GM19455 (cell line): ENCODE results near the gene PHF2.
A peak's percentile ranks its signal among the peaks of the same experiment; 100 is the strongest.

ENCODE experiments used
- ATAC-seq: cut with Tn5 transposase; IDR thresholded peaks from one replicate; pipeline ENCODE4 v1.9.1; 2021; ENCODE audit not compliant: unreplicated experiment

The PHF2 gene

DNA sequence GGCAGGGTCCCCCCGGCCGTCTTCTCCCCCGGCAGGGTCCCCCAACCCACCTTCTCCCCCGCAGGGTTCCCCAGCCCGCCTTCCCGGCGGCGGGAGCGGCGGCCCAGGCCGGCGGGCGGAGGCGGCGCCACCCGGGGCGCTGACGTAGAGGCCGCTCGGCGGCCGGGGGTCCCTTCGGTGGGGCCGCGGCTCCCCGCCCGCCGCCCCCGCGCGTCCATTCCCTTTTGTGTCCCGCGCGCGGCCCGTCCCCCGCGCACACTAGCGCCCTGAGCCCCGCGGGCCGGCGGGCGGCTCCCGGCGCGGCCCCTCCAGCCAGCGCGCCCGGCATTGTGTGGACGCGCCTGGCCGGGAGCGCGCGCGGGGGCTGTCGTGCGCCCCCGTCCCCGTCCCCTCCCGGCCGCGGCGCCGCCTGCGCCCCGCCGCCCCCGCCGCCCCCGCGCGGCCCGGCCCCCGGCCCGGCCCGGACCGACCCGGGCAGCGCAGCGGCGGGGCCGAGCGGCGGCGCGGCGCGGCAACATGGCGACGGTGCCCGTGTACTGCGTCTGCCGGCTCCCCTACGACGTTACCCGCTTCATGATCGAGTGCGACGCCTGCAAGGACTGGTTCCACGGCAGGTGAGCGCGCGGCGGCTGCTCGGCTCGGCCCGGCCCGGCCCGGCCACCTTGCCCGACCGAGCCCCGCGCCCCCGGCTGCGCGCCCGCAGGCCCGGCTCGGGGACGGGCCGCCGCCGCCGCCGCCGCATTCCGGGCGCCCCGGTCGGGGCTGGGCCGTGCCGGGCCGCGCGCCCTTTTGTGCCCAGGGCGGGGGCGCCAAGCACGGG lies at the start of gene PHF2:
Gene PHF2, plus strand, starts transcription at position 327 of the 820 bp plus-strand sequence. Its CDS starts 190 bp downstream, at position 517.
- ATAC-seq, result peak; percentile 47

DNA sequence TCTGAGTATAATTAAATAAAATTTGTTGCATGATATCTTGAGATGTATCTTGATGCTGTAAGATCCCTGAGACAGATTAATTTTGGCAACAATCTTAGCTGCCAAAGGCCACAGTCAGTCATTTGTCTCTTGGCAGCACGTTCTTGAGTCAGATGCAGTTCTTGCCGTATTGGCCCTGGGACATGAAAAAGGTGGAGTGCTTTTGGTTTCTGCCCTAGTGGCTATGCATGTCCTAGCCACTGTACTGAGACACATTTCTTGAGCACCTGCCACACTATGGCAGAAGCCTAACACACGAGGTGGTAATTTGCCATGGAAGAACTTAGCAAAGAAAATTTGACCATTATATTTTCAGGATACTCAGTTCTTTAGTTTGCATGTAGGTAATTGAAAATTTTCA lies 45.0 kb upstream of the PHF2 start:
- no peak for ATAC-seq

DNA sequence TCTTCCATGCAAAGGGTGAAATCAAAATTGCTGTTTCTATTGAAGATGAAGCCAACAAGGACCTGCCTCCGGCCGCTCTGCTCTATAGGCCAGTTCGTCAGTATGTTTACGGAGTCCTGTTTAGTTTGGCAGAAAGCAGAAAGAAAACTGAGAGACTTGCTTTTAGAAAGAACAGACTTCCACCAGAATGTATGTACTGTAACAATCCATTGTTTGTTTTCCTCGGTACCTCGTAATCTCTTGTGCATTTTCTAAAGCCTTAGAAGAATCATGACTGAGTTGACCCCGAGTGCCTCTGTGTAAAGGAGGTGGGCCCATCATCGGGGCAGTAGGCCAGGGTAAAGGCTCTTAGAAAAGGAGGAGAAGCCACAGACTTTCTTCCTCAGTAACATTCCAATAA lies 44.2 kb upstream of the PHF2 start:
- no peak for ATAC-seq

DNA sequence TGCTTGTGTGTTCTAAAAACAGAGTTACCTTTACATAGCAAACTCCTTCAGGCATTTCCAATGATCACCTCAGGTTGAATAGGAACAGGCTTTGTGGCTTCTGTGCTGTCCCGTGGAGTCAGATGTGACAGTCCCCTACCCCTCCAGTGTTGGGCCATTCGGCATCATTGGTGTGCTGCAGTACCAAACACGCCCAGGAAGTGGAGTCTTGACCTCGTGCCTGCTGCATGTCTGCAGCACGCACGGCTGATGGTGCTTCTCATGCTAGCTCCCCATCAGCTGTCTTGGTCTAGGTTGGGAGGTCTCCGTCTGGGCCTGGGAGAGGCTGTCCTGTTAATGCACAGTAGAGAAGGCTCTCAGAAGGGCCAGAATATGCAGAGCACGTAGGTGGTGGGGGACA lies 42.5 kb upstream of the PHF2 start:
- ATAC-seq, result no peak

DNA sequence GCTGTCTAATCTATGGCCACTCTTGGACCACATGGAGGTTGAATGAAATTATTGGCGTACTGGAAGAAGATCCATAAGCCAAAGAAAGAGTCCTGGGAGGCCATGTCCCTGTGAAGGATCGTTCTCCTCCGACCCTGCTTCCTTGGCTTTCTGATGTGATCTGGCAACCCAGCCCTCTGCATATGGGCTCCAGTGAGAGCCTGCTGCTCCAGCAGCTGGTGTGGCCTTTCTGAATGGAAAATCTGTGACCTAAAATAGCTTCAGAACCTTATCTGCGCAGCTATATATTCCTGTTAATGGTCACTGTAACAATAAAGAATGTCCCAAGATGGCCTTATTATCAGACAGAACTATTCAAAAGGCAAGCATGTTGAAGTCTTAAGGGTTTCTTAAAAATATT lies 40.2 kb upstream of the PHF2 start:
- no peak for ATAC-seq

DNA sequence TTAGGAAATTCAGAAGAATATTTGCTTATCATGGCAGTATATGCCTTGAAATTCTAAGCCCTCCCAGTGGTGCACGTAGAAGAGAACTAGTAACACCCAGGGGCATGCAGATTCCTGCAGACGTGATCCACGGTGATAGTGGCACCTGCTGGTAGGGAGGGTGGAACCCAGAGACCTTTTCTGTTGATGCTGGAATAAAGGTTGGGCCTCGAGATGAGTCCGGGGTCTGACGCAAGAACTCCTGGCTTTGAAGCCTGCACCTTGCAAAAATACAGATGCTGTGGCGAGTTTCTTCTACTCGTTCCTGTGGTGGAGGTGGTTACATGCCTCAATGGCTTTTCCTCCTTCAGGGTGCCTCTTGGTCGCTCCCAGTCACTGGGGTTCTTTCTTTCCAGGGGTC lies 39.5 kb upstream of the PHF2 start:
- no peak for ATAC-seq

DNA sequence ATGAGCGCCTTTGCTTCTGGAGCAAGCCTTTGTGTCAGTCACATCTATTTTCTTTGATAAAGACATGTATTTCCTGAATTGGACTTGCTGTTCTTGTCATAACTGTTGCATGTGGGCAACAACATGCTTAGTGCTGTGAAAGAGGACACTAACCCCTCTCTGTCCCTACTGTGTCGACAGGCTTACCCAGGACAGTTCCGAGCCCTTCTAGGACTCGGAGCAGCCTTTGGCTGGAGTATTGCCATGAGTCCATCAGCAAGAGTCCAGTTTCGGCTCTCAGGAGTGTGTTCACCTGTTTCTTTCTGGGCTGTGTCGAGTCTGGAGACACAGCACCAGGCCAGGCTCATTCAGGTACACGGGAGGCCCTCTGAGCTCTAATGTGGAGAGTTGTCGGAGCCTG lies 36.1 kb upstream of the PHF2 start:
- ATAC-seq, result no peak

DNA sequence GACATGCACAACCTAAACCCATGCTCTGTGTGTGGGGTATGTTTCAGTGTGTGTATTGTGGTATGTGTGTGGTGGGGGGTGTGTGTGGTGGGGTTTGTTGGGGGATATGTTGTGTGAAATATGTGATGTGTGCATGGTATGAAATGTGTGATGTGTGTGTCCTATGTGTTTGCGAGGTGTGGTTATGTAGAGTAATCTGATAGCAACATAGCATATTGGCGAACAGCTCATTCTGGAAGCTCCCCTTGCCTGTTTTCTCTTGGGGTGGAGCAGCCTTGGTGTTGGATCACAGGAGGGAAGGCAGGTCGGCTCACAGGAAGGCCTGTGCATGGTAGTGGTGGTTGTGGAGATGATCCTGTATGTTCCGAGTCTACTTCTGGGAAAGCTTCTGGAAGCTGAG lies 35.4 kb upstream of the PHF2 start:
- no peak for ATAC-seq

DNA sequence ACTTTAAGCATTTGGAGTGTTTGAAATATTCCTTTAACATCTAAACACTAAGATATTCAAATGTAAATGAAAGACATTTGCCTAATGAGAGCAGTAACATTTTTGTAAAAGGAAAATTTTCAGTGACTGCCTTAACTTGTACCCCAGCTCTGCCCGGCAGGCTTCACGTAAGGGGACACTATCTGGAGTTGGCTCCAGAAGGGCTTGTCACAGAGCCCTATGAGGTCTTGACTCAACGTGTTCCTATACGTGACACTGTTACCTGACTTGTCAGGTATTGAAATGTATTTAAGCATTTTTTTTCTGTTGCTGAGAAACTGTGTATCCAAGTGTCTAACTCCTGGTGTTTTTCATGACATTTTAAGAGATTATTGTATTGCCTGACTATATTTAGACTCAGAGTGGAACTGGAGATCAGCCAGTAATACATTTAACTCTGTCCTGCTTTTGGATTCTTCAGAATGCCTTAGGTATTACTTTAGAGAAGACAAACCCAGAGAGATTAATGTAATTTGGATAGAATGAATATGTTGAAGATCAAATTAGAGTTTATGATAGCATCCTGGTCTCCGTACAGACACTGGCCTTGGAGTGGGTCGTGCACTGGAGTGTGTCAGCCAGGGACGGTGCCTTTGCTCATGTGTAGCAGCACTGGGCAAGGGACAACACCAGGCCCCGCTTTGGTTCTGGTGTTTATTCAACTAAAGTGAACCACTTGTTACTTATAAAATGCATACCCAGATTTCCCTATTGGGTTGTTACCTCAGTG lies 34.6 kb upstream of the PHF2 start:
- ATAC-seq, result no peak

DNA sequence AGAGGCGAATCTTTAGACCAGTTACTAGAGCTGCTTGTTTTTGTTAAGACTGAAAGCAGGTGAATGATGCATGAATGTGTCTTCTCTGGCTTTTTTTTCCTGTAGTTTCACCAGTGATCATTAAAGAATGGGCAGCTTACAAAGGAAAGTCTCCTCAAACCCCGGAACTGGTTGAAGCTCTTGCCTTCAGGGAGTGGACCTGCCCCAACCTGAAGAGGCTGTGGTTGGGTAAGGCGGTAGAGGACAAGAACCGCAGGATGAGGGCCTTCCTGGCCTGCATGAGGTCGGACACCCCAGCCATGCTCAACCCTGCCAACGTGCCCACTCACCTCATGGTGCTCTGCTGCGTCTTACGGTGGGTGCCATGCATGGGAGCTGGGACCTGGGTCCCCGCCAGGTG lies 33.3 kb upstream of the PHF2 start:
- ATAC-seq, result no peak

DNA sequence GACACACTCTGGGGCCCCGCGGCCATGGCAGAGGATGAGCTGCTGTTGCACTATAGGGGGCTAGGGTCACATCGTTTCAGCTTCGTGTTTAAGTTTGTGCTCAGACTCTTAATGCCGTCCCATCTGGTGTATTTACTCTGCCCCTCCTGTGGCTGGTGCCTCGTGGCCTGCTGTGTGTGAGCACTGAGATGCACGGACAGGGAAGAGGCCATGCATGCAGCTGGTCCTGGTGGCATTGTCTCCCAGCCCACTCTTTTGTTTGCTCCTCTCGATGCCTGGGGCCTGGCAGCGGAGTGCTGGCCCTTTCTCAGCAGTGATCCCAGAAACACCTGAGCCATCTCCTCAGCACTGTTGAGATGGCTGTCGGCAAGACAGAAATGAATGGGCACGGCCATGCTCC lies 30.0 kb upstream of the PHF2 start:
- ATAC-seq, result no peak

DNA sequence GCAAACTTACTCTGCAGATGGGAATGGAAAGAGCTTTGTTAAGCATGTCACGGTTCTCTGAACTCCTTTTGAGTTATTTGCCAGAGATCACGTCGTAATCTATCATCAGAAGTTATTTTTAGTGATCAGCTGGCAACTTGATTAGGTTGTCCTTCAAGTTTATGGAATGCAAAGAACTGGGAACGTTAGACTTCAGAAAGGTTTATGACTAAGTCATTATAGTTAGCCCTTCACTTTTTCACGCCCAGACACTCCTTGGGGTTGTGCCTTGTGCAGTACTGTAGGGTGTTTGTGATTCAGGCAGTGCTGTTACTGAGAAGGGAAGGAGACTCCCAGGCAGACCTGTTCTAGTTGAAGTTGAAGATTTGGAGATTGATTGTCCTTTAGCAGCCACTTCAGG lies 26.8 kb upstream of the PHF2 start:
- ATAC-seq, result no peak

DNA sequence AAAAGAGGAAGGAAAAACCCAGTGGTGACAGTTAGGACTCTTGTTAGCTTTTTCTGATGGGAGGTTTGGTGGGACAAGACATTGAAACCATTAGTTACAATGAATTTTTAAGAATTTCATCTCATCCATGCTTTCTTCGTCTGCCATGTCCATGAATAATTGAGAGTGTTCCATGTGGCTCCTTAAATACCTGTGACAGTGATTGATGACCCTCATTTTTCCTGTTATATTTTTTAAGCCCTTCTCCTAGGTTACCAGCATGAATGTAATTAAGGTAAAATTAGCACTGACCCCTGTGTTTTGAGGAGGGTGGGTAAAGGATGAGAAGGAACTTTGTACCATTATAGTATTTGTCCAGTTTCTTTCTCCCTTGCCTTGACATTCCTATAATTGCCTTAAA lies 23.5 kb upstream of the PHF2 start:
- ATAC-seq, result no peak

DNA sequence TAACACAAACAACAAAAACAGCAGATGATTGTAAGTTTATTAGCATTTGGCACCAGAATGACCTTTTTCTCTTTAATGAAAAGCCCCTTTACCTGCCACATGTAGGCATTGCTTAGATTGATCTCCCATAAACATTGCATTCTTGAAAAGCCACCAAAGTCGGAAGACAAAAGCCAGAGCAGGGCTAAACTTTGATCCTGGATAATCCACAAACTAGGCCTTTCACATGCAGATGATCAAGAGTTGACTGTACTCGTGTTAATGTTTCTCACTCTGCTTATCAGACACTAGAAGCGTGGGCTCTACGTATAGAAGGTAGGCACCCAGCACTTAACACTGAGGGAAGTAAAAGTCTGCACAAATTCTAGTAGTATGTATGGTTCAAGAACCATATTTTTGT lies 21.0 kb upstream of the PHF2 start:
- ATAC-seq, result no peak

DNA sequence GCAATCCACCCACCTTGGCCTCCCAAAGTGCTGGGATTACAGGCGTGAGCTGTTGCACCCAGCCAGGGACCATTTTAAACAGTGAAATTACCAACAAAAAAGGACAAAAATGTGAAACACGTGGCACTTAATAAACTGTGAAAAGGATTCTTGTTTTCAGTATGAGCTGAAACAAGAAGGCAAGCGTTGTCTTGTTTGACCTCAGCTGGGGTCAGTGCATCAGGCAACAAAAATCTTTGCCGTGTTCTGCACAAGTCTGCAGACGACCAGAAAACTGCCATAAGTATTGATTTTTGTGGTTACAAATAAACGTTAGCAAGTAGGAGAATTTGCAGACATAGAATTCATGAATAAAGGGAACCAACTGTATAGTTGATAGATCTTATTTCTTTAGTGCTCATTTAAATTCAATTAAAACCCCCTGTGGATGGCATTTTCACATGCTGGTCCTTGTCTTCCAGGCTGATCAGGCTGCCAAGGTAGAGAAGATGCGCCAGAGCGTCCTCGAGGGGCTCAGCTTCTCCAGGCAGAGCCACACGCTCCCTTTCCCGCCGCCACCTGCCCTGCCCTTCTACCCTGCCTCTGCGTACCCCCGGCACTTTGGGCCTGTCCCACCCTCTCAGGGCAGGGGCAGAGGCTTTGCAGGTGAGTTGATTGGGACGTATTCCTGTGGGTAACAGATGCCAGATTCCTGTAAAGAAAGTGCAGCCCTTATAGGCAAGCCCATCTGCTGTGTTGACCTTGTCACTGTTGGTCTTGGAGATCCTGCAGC lies 18.8 kb upstream of the PHF2 start:
- ATAC-seq, result no peak

DNA sequence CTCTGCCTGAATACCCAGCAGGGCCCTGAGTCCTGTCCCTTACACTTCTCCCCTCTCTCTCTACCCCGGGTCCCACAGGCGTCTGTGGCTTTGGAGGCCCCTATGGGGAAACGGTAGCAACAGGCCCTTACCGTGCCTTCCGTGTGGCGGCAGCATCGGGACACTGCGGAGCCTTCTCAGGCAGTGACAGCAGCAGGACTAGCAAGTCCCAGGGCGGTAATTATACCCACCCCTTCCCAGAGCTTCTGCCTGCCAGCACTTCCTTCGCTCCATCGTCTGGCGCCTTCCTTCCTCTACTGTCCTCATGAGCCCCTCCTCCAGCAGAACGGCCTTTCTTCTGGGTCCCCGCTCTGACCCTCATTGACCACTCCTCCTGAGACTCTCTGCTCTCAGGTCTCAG lies 17.9 kb upstream of the PHF2 start:
- ATAC-seq, result no peak

DNA sequence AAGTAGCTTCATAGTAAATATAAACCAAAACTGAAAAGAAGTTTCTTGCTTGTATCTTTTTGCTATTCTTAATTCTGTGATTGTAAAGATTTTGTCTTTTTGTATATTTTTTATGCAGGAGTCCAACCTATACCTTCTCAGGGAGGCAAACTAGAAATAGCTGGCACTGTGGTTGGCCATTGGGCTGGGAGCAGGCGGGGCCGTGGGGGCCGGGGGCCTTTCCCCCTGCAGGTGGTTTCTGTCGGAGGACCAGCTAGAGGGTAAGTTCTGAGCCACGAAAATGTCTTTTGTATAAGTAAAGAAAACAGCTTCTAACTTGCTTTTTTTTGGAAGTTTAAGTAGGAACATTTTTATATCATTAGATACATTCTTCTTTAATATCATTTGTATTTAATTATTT lies 15.4 kb upstream of the PHF2 start:
- no peak for ATAC-seq

DNA sequence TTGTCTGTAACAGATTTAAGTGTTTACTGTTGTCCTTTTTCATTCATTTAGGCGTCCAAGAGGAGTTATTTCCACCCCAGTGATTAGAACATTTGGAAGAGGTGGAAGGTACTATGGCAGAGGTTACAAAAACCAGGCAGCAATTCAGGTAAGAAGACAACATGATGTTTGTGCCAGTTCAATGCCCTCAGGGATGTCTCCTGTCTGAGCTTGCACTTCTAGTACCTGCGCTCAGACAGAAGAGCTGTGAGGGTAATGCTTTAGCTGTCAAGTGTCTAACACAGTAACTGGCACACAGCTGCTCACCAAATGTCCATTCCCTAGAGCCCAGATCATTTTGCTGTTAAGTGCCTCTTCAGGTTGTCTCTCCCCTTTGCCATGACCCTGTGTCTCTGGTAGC lies 14.2 kb upstream of the PHF2 start:
- ATAC-seq, result no peak

DNA sequence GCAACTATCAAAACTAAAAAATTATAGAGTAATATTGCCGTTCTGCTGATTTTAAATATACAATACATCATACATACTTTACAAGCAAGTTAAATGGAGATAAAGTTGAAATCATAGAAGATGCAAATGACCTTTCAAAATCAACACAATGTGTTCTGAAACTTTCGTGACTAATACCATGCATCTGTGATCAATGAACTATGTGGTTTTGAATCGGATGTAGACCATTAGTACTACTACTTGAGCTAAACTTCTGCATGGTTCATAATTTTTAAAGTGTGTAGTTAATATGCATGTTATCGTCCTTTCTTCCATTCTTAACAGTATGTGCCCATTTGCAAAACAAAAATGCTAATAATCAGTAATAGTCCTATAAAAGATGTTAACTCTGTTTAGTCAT lies 11.3 kb upstream of the PHF2 start:
- ATAC-seq, result no peak

DNA sequence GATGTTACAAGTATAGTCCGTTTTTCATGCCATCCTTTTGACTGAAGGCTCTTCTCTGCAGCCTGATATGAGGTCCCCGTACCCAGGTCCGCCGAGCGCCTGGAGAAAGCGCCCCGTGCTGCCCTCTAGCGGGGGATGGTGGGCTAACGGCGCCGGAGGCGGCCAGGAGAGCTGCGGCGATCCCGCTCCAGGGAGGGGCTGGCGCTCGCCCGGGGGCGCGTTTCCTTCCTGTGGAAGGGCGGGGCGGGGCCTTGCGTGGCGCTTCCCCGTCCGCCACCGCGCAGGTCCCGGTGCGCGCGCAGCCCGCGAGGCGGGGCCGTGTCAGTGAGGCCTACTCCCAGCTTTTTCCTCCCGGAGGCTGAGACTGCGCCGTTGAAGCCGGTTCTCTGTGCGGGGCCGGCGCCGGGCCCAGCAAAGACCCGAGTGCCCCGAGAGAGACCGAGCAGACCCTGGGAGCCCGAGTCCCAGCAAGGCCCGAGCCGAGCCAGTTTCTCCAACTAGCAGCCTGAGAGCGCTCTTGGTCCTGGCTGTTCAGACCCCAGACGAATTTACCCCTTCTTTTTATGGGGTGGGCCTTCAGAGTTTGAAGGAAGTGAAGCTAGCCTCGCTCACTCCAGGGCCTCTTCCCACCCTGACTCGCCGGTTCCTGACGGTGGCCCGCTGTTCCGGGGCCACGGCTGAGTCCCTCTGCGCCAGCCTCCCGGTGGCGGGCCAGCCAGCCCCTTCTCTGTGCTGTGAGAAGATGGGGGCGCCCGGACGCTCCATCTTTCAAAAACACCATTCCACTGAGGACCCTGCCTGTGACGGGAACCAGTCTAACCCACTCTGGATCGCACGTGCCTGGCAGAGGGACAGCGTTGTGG lies 9.7 kb upstream of the PHF2 start:
- ATAC-seq, result peak; percentile 87
